Ovary (tissue), 9 donors: ENCODE data around the gene LEF1. TPM values are rescaled to one million over a fixed set of nuclear protein-coding genes. Genes with fewer than 3 reads are reported as not detected.

Experiments used
- DNase-seq, 5 donors: peaks; one replicate each; pipeline ENCODE4 v3.0.0-alpha.2; 2019 to 2020
- H3K27ac ChIP-seq, 2 donors: fragments of 200-600 bp; one replicate each; pipeline versions ENCODE4 v1.5.1 to v1.8.0; 2019 to 2022
- H3K27me3 ChIP-seq: fragments of 200-600 bp; one replicate; pipeline ENCODE4 v1.8.0; 2022
- H3K36me3 ChIP-seq: fragments of 200-600 bp; sonication (generic); one replicate; pipeline ENCODE4 v1.5.1; 2019
- H3K4me1 ChIP-seq: one replicate; pipeline ENCODE4 v1.8.1; 2013; ENCODE audit warnings: mild to moderate bottlenecking, moderate library complexity; ENCODE audit not compliant: insufficient read depth
- H3K4me3 ChIP-seq: fragments of 200-600 bp; sonication (generic); one replicate; pipeline ENCODE4 v1.5.1; 2017
- H3K9me3 ChIP-seq, 2 donors: fragments of 200-600 bp in 1 of 2; sonication (generic) in 1 of 2; one replicate each; pipeline versions ENCODE4 v1.5.1 to v1.8.1; 2013 to 2019; ENCODE audit warnings: mild to moderate bottlenecking in 1 of 2, moderate library complexity in 1 of 2
- CTCF ChIP-seq, 3 donors: fragments of 450-650 bp in 2 of 3; fragments of 200-600 bp in 1 of 3; IDR thresholded peaks; one replicate each; pipeline versions ENCODE4 v1.5.1 to v1.8.0; 2016 to 2022; ENCODE audit warnings: antibody characterized with exemption in 3 of 3, mild to moderate bottlenecking in 1 of 3
- EP300 ChIP-seq: sonication (generic); formaldehyde crosslinking; IDR thresholded peaks from one replicate; pipeline ENCODE4 v1.6.1; 2017; ENCODE audit warnings: antibody characterized with exemption
- POLR2A ChIP-seq: fragments of 450-650 bp; IDR thresholded peaks from one replicate; pipeline ENCODE4 v1.6.1; 2017; ENCODE audit warnings: antibody characterized with exemption, mild to moderate bottlenecking, moderate library complexity
- WGBS, 3 donors: extraction: QIAGEN DNeasy Blood & Tissue Kit in 1 of 3; methylation state at CpG; one replicate each; pipeline versions ENCODE4 v1.1.5 to v1.1.7; 2013 to 2017; 5-methylcytosine and 5-hydroxymethylcytosine counted together
- intact Hi-C, 4 donors: fragments of 100-400 bp; cut with DNase I; formaldehyde crosslinking; loops; one replicate each; pipeline versions ENCODE4 v1.11.0 to v1.15.1; 2022 to 2023
- polyA plus RNA-seq, 2 donors: library from polyadenylated mRNA; stranded (reverse); fragments of 200-250 nt in 1 of 2; fragments of 350-450 nt in 1 of 2; fragmentation: Illumina TruSeq in 1 of 2; extraction: RNeasy Lipid Tissue Mini Kit (QIAGEN cat#74804) in 1 of 2; gene quantifications; one replicate each; pipeline ENCODE4 v1.2.3, GENCODE V29; 2013 to 2014
- total RNA-seq, 7 donors: library from RNA; depleted of rRNA in 2 of 7; stranded (reverse); fragments of >200 nt in 2 of 7; fragmentation: NEBNext Ultra II Directional in 3 of 7; extraction: Animal tissue kit (Norgen Biotek cat#: 25700) in 3 of 7; gene quantifications; one replicate each; pipeline versions ENCODE4 v1.1.0 to v1.2.4, GENCODE V29; 2016 to 2023
- donor health status: DM: no; HTN: no; CAD: no; lungs with moderate emphysema.
- donor health status: DM: no; HTN: no; CAD: no.
- donor health status: Bipolar disorder and iron deficiency.
- donor health status: DM: yes; HTN: yes; CAD: no.
- donor health status: DM: no; HTN: no; CAD: no.
- donor health status: DM: yes; HTN: yes; CAD: no.

The LEF1 gene
- total and polyA plus RNA-seq, 9 donors: 1.8 to 30.1 (median 6.0) TPM

- TF ChIP-seq EP300: no peak
- no peak for TF ChIP-seq POLR2A
- Histone ChIP-seq H3K4me1 (no peaks in the 10 kb centered on the region), H3K27ac (no peak overlapping the region), H3K4me3 (no peak overlapping the region), H3K9me3 (no peaks in the 10 kb centered on the region), H3K27me3 (no peaks in the 10 kb centered on the region), H3K36me3 (no peaks in the 10 kb centered on the region)
- intact Hi-C loops: no loop called here
- no peak for DNase-seq
- 80 to 94% (median 83%) methylated on average over 1 of the region's 1 CpG for WGBS, 3 donors
Measured at GRCh38 chr4:108180513-108180912, 11.8 kb upstream of the LEF1 start.

DNA sequence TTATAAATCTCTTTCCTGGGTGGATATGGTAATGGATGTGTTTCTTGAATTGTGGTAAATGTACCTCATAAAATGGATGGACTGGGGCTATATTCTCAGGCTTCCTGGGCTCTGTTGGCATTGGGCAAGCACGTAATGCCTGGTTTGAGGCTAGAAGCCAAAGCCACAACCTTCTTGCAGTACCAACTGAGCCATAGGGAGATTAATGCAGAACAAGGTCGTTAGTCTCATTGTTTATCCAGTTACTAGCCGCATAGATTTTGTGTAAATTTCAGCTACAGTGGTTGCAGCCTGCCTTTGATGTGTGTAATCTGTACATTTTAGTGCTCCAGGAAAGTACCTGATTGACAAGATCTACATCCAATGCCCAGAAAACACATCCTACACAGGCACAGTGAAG is 7.2 kb upstream of the LEF1 start:
- no peak for TF ChIP-seq EP300
- TF ChIP-seq CTCF (IDR thresholded peaks at IDR 0.05): no peak
- no peak for TF ChIP-seq POLR2A
- peaks cover 5% of the 10 kb centered on the region for H3K4me1 ChIP-seq
- H3K4me3 ChIP-seq: no peak overlapping the region
- H3K27me3 ChIP-seq: no peaks in the 10 kb centered on the region
- 67 to 75% (median 69%) methylated on average over 3 of the region's 3 CpGs for WGBS, 3 donors
- intact Hi-C loops: no loop called here
- H3K9me3 ChIP-seq: peaks cover 0 to 8% of the 10 kb centered on the region in 2 donors
- H3K27ac ChIP-seq: no peak overlapping the region
- DNase-seq: no peak
- no peaks in the 10 kb centered on the region for H3K36me3 ChIP-seq

GRCh38 chr4:108174856-108175255 is 6.1 kb upstream of the LEF1 start:
- Histone ChIP-seq H3K36me3 (no peaks in the 10 kb centered on the region), H3K4me3 (no peak overlapping the region), H3K4me1 (peaks cover 5% of the 10 kb centered on the region), H3K9me3 (peaks cover 0 to 8% of the 10 kb centered on the region in 2 donors), H3K27me3 (no peaks in the 10 kb centered on the region), H3K27ac (no peak overlapping the region)
- DNase-seq: no peak
- intact Hi-C loops: no loop called here
- TF ChIP-seq POLR2A (no peak), CTCF (IDR thresholded peaks at IDR 0.05) (no peak), EP300 (no peak)

DNA sequence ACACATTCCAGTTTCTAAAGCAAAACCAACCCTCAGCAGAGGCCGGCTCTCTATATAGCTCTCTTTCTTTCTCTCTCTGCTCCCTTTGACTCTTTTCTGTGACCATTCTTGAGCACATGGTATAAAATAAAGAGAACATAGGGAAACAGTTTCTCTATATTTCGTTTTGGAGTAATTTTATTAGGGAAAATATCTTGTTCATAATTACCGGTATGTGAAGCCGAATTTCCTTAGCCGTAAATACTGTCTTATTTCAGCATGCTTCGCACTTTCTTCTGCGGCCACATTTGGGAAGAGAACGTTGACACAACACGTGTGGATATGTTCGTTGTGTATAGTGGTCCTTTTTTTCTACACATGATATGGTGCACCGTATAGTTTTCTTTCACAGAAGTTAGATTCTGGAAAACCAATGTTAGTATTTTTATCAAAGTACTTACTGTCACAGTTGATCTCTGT is 4.9 kb upstream of the LEF1 start:
- no peak for TF ChIP-seq CTCF (IDR thresholded peaks at IDR 0.05)
- no peak for TF ChIP-seq EP300
- no peak for TF ChIP-seq POLR2A
- H3K4me1 ChIP-seq: peaks cover 9% of the 10 kb centered on the region
- no peak overlapping the region for H3K27ac ChIP-seq
- peak overlapping the region; percentile 42 for H3K4me3 ChIP-seq
- no peaks in the 10 kb centered on the region for H3K27me3 ChIP-seq
- no peaks in the 10 kb centered on the region for H3K36me3 ChIP-seq
- intact Hi-C loops: no loop called here
- H3K9me3 ChIP-seq: peaks cover 0 to 8% of the 10 kb centered on the region in 2 donors
- no peak for DNase-seq
- 53 to 67% (median 55%) methylated on average over 11 of the region's 11 CpGs for WGBS, 3 donors

DNA sequence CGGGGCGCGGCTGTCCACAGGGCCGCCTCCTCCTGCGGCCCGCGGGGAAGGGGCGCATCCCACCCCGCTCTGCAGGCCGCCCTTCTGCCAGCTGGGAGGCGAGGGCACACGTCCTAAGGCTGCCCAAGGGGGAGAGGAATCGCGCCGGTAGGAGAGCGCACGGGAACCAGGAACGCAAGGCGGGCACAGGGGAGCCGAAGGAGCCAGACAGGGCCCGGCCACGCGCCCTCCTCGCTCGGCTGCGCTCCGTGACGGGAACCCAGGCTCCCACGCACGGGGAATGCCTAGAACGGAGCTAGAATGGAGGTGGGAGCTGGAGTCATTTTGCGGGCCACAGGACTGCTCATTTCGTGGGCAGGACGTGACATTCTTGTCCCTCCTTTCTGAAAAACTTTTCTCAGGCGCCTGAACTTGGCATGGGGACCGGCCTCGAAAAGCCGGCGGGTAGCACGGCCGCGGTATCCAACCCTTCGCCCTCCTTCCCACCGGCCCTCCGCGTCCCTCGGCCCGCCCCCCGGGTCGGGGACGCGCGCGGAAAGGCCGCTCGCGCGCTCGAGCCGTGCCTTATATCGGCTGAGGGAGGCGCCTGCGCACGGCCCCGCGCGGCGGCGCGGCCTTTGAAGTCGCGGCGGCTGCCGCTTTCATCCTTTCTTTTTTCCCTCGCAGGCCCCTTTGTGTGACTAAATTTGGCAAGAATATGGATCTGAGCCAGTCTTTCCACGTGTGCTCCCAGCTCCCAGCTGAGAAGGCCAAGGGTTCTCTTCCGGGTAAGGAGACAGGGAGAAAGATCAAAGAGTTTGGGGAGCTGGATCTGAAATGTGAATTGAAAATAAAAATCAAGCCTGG is 4.2 kb upstream of the LEF1 start:
- no peak overlapping the region for H3K27ac ChIP-seq
- intact Hi-C loops: no loop called here
- TF ChIP-seq CTCF (IDR thresholded peaks at IDR 0.05): no peak
- TF ChIP-seq EP300: no peak
- TF ChIP-seq POLR2A: no peak
- peaks cover 0 to 8% of the 10 kb centered on the region in 2 donors for H3K9me3 ChIP-seq
- peak overlapping the region; percentile 42 for H3K4me3 ChIP-seq
- peaks cover 9% of the 10 kb centered on the region for H3K4me1 ChIP-seq
- DNase-seq: peak in 4 of 5 donors; percentile 23 to 75 (median 47)
- WGBS, 3 donors: 0 to 1% (median 0%) methylated on average over 60 to 77 of the region's 77 CpGs
- no peaks in the 10 kb centered on the region for H3K27me3 ChIP-seq
- H3K36me3 ChIP-seq: no peaks in the 10 kb centered on the region
